ENCODE data around the gene RPL35A.
A peak's percentile ranks its signal among the peaks of the same experiment; 100 is the strongest.
"Not testable (repeated sequence)": the region's sequence is repeated elsewhere in the genome, so short reads cannot be mapped to it uniquely, and the experiment has no call there.

Gene RPL35A

DNA sequence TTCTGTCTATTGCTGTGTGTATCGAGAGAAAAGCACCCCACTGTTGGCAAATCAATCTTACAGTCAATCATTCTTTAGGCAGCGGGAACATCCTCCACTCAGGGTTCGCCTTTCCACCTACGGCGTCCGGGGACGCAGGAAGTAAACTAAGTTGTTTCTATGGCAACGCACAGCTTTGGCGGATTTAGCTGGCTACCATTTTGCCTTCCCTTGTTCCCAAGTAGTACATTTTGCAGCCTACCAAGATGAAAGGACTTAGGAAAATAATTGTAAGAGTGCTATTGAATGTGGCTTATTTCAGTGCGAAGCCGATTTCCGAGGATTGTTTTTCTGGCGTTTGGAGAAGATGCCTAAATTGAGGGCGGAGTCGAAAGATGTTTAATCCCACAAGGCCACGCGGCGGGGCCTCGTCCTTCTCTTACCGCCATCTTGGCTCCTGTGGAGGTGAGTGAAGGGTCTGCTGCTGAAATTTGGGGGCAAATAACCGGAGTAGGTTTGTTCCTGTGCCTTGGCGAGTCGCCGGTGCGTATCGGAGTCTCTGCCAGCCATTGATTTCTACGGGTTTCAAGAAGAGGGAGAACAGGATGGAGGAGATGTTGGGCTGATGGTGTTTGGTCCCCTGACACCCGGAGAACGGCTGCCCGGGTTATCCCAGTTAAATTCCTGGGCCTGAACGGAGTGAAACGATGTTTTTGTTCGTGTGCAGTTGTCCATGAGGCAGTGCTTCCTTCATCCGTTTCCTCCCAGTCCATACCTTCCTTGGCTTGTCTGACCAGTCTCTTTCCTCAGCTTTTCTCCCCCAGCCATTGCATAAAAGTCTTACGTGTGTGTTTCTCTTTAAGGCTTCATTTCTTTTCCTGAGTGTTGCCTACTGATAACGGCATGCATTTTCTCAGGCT is at the start of gene RPL35A:
Gene RPL35A, plus strand, starts transcription at position 413 of the 899 bp plus-strand sequence. CDS start 778 bp downstream, outside the sequence.
- TF ChIP-seq, protein P1, sequence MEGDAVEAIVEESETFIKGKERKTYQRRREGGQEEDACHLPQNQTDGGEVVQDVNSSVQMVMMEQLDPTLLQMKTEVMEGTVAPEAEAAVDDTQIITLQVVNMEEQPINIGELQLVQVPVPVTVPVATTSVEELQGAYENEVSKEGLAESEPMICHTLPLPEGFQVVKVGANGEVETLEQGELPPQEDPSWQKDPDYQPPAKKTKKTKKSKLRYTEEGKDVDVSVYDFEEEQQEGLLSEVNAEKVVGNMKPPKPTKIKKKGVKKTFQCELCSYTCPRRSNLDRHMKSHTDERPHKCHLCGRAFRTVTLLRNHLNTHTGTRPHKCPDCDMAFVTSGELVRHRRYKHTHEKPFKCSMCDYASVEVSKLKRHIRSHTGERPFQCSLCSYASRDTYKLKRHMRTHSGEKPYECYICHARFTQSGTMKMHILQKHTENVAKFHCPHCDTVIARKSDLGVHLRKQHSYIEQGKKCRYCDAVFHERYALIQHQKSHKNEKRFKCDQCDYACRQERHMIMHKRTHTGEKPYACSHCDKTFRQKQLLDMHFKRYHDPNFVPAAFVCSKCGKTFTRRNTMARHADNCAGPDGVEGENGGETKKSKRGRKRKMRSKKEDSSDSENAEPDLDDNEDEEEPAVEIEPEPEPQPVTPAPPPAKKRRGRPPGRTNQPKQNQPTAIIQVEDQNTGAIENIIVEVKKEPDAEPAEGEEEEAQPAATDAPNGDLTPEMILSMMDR (IDR thresholded peaks at IDR 0.05; ENCODE audit: borderline replicate concordance, insufficient read depth, low read depth, low read length) = no peak
- H3K4me3 ChIP-seq (ENCODE audit: low read depth, low read length) = peak within 1 kb of the TSS; percentile 74

DNA sequence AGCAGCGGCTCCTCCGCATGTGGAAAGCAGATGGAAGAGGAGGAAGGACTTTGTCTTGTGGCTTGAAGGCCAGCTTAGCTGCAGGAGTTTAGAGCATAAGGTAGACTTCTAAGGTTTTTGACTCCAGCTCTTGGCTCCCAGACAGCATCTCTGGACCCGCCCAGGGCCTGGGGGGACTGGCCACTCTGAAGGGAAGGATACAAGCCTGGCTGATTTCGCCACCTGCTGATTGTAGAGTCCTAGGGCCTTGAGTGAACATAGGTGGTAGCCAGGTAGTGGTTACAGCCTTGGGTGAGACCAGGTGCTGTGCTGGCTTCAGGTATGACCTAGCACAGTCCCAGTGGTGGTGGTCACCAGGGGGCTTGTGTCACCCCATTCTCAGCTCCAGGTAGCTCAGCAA is 48.4 kb upstream of the RPL35A start:
- TF ChIP-seq, protein P1 (IDR thresholded peaks at IDR 0.05; ENCODE audit: borderline replicate concordance, insufficient read depth, low read depth, low read length) = no peak
- no peak overlapping the region for H3K4me3 ChIP-seq (ENCODE audit: low read depth, low read length)

DNA sequence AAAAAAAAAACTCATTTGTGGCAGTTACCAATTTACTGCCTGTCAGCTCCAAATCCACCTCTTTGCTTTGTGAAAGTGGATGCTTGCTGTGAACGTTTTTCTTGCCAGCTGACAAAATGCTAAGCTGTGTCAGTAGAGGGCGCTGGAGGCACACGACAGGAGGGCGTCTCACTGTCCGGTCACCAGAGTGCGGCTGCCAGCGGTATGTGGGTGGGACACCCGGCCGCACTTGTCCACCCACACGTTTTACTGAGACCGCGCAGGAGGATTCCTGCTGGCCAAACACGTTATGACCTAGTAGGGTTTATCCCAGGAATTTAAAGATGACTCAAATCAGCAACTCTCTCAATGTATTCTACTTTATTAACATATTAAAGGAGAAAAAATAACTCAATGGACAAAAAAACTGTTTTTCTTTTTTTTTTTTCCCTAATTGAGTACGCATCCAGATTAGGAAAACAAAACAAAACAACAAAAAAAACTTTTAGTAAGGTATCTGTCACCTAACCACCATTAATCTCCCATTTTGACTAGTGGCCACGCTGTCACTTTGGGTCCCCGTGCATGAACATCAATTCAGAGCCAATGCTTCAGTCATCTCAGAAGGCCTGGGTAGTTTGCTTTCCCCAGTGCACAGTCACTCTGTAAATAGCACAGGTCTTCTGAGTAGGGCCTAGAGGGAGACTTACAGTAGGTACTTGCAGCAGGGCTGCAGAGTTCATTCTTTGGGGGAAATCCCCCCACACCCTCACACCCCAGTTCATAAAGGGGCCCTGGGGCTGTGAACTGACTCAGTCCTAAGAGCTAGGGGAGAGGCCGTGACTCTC is 43.8 kb upstream of the RPL35A start:
- TF ChIP-seq, protein P1 (IDR thresholded peaks at IDR 0.05; ENCODE audit: borderline replicate concordance, insufficient read depth, low read depth, low read length) = peak; percentile 84
- H3K4me3 ChIP-seq (ENCODE audit: low read depth, low read length) = no peak overlapping the region

DNA sequence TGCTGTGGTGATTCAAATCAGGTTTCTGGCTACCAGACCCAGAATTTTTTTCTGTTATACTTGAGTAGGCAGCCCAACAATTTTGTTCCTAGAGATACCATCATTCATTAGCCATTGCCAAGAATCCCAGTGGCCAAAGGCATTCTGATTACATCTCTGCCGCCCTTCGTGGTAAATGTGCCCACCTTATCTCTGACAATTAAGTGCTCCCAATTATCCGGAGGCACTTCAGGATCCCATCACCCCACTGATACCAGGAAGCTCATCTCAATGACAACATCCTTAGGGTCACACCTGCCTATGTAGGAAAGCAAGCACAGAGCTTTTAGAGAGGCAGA is 43.2 kb upstream of the RPL35A start:
- H3K4me3 ChIP-seq (ENCODE audit: low read depth, low read length) = no peak overlapping the region
- TF ChIP-seq, protein P1 (IDR thresholded peaks at IDR 0.05; ENCODE audit: borderline replicate concordance, insufficient read depth, low read depth, low read length) = no peak

DNA sequence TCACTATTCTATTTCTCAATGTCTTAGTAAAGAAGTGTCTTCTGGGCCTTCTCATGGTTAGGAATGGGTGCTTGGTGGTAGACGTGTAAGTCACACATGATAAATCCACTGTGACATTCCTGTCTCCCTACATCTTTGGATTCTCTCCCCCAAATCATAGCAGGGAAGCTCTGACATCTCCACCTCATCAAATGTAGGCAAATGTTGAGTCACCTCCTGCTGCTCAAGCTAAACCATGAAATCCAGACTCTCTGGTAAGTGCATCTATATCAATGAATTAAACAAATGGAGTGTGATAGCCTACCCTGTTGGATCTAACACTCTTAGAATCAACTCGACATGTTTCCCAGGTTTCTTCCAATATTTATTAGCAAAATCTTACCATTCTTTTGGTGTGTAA is 42.8 kb upstream of the RPL35A start:
- H3K4me3 ChIP-seq (ENCODE audit: low read depth, low read length) = no peak overlapping the region
- TF ChIP-seq, protein P1 (IDR thresholded peaks at IDR 0.05; ENCODE audit: borderline replicate concordance, insufficient read depth, low read depth, low read length) = no peak

DNA sequence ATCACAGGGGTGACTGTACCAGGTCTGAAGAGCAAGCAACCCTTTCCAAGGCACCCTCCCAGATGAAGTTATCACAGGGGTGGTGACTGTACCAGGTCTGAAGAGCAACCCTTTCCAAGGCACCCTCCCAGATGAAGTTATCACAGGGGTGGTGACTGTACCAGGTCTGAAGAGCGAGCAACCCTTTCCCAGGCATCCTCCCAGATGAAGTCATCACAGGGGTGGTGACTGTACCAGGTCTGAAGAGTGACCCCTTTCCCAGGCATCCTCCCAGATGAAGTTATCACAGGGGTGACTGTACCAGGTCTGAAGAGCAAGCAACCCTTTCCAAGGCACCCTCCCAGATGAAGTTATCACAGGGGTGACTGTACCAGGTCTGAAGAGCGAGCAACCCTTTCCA is 41.4 kb upstream of the RPL35A start:
- not testable (repeated sequence) for H3K4me3 ChIP-seq (ENCODE audit: low read depth, low read length)

DNA sequence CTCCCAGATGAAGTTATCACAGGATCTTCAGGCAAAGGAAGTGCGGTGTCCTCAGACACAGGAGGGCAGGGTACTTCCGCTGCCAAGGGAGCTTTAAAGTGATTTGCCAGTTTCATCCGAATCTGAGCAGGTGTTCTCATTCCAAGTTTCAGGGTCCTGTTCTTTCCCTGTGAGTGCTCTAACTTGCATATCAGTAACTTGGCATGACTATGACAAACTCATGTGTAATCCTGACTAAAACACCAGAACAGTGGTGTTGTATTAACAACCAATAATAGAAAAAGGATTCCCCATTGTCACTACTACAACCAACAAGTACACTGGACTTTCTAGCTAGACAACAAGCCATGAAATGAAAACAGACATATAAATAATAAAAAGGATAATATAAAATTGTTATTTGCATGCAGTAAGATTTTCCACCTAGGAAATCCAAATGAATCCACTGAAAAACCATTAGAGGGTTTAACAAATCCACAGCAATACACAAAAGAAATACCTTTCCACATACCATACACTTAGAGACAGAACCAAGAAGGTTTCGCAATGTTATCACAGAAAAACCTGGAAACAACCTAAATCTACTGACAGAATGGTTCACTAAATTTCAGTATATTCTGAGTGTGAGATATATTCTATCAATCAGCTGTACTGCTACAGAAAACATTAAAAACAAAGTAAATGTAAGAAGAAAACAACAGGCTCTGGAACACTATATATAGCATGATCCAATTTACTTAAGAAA is 40.9 kb upstream of the RPL35A start:
- TF ChIP-seq, protein P1 (IDR thresholded peaks at IDR 0.05; ENCODE audit: borderline replicate concordance, insufficient read depth, low read depth, low read length) = no peak
- no peak overlapping the region for H3K4me3 ChIP-seq (ENCODE audit: low read depth, low read length)
